Esophagus muscularis mucosa (tissue), 4 donors: ENCODE results near the gene LHX2. TPM values are rescaled to one million over a fixed set of nuclear protein-coding genes. Genes with fewer than 3 reads are reported as not detected.

Experiments
- DNase-seq: peaks from one replicate; pipeline ENCODE4 v3.0.0-alpha.2; 2017; ENCODE audit errors: extremely low spot score
- H3K27ac ChIP-seq, 4 donors: fragments of 200-600 bp; sonication (generic); replicated peaks in 1 of 4; 1 replicate in 3 of 4; 2 replicates in 1 of 4; pipeline ENCODE4 v1.5.1; 2016 to 2019; ENCODE audit warnings: mild to moderate bottlenecking in 1 of 4
- H3K27me3 ChIP-seq, 4 donors: fragments of 200-600 bp; sonication (generic); one replicate each; pipeline versions ENCODE4 v1.5.1 to v1.6.0; 2016 to 2019
- H3K36me3 ChIP-seq, 4 donors: fragments of 200-600 bp; sonication (generic); one replicate each; pipeline ENCODE4 v1.5.1; 2016 to 2019
- H3K4me1 ChIP-seq, 4 donors: fragments of 200-600 bp; sonication (generic); one replicate each; pipeline ENCODE4 v1.5.1; 2016 to 2019
- H3K4me3 ChIP-seq, 4 donors: fragments of 200-600 bp; sonication (generic); 1 replicate in 2 of 4; 2 replicates in 2 of 4; pipeline ENCODE4 v1.5.1; 2016 to 2019; ENCODE audit warnings: mild to moderate bottlenecking in 4 of 4, moderate library complexity in 1 of 4
- H3K9me3 ChIP-seq, 4 donors: fragments of 200-600 bp; sonication (generic); 1 replicate in 3 of 4; 2 replicates in 1 of 4; pipeline ENCODE4 v1.5.1; 2016 to 2019
- CTCF ChIP-seq, 3 experiments: fragments of 200-600 bp in 2 of 3; fragments of 450-650 bp in 1 of 3; sonication (generic) in 2 of 3; IDR thresholded peaks; one replicate each; pipeline ENCODE4 v1.5.1; 2017 to 2019; ENCODE audit warnings: antibody characterized with exemption in 3 of 3, mild to moderate bottlenecking in 2 of 3, moderate library complexity in 1 of 3
- EP300 ChIP-seq: sonication (generic); formaldehyde crosslinking; IDR thresholded peaks from one replicate; pipeline ENCODE4 v1.6.1; 2017; ENCODE audit warnings: antibody characterized with exemption
- POLR2A ChIP-seq: fragments of 450-650 bp; IDR thresholded peaks from one replicate; pipeline ENCODE4 v1.6.1; 2017; ENCODE audit warnings: antibody characterized with exemption, moderate library complexity, mild to moderate bottlenecking, low read depth
- POLR2AphosphoS5 ChIP-seq, 2 donors: sonication (generic); formaldehyde crosslinking; IDR thresholded peaks; one replicate each; pipeline ENCODE4 v1.6.1; 2017; ENCODE audit warnings: antibody characterized with exemption in 2 of 2
- WGBS: methylation state at CpG from one replicate; pipeline ENCODE4 v1.1.5; 2018; 5-methylcytosine and 5-hydroxymethylcytosine counted together
- intact Hi-C: fragments of 100-400 bp; cut with DNase I; formaldehyde crosslinking; loops from one replicate; pipeline ENCODE4 v1.15.1; 2023
- total RNA-seq, 4 donors: library from RNA; depleted of rRNA; stranded (reverse); fragments of >200 nt; gene quantifications; one replicate each; pipeline versions ENCODE4 v1.1.0 to v1.2.1, GENCODE V29; 2016

LHX2 gene
- total RNA-seq, 4 donors from 2014 or later: not detected

- Histone ChIP-seq H3K9me3 (no peaks in the 10 kb centered on the region), H3K27ac (no peak overlapping the region), H3K27me3 (peaks cover 0 to 25% (median 0%) of the 10 kb centered on the region in 4 donors), H3K4me1 (no peaks in the 10 kb centered on the region), H3K4me3 (no peak overlapping the region), H3K36me3 (no peaks in the 10 kb centered on the region)
- WGBS: 83% methylated on average over 1 of the region's 1 CpG
- intact Hi-C loops: no loop called here
- DNase-seq: no peak
- TF ChIP-seq EP300 (no peak), POLR2A (no peak), POLR2AphosphoS5 (IDR thresholded peaks at IDR 0.05) (no peak), CTCF (IDR thresholded peaks at IDR 0.05) (no peak)
These were observed 63.2 kb downstream of the LHX2 start for GRCh38 chr9:124074746-124075145.

- no peak for DNase-seq
- 85% methylated on average over 3 of the region's 3 CpGs for WGBS
- Histone ChIP-seq H3K9me3 (no peaks in the 10 kb centered on the region), H3K27ac (no peak overlapping the region), H3K4me3 (no peak overlapping the region), H3K4me1 (no peaks in the 10 kb centered on the region), H3K27me3 (peaks cover 0 to 21% (median 0%) of the 10 kb centered on the region in 4 donors), H3K36me3 (no peaks in the 10 kb centered on the region)
- TF ChIP-seq EP300: no peak
- TF ChIP-seq CTCF (IDR thresholded peaks at IDR 0.05): no peak
- no peak for TF ChIP-seq POLR2AphosphoS5 (IDR thresholded peaks at IDR 0.05)
- no peak for TF ChIP-seq POLR2A
- intact Hi-C loops: no loop called here
These were observed 64.2 kb downstream of the LHX2 start for GRCh38 chr9:124075761-124076160.

- Histone ChIP-seq H3K4me3 (no peak overlapping the region), H3K36me3 (no peaks in the 10 kb centered on the region), H3K9me3 (no peaks in the 10 kb centered on the region), H3K27me3 (peaks cover 0 to 11% (median 0%) of the 10 kb centered on the region in 4 donors), H3K27ac (no peak overlapping the region), H3K4me1 (no peaks in the 10 kb centered on the region)
- 78% methylated on average over 3 of the region's 3 CpGs for WGBS
- no peak for DNase-seq
- intact Hi-C loops: no loop called here
- TF ChIP-seq CTCF (IDR thresholded peaks at IDR 0.05) (no peak), POLR2A (no peak), POLR2AphosphoS5 (IDR thresholded peaks at IDR 0.05) (no peak), EP300 (no peak)
These were observed 66.5 kb downstream of the LHX2 start for GRCh38 chr9:124077915-124078572.

- Histone ChIP-seq H3K4me1 (no peaks in the 10 kb centered on the region), H3K9me3 (no peaks in the 10 kb centered on the region), H3K27ac (no peak overlapping the region), H3K36me3 (no peaks in the 10 kb centered on the region), H3K4me3 (no peak overlapping the region), H3K27me3 (peaks cover 0 to 7% (median 0%) of the 10 kb centered on the region in 4 donors)
- 80% methylated on average over 4 of the region's 4 CpGs for WGBS
- intact Hi-C loops: no loop called here
- no peak for DNase-seq
- TF ChIP-seq POLR2AphosphoS5 (IDR thresholded peaks at IDR 0.05) (no peak), CTCF (IDR thresholded peaks at IDR 0.05) (no peak), POLR2A (no peak), EP300 (no peak)
These were observed 67.1 kb downstream of the LHX2 start for GRCh38 chr9:124078641-124079040.
